Measurements from ENCODE around the gene SYNM.
"Not testable (repeated sequence)": the region's sequence is repeated elsewhere in the genome, so short reads cannot be mapped to it uniquely, and the experiment has no call there.

SYNM gene

DNA sequence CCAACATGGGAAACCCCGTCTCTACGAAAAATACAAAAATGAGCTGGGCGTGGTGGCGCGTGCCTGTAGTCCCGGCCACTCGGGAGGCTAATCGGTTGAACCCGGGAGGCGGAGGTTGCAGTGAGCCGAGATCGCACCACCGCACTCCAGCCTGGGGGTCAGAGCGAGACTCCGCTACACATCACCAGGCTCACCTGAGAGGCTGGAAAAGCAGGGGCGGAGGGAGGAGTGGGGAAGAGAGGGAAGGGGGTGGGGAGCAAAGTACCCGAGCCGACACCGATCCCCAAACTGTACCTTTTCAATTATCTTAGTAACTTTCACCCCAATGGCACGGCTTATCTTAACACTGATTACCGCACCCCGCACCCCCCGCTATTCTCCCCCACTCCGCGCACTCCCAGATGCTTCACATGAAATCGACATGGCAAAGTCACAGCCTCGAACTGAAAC, 46.4 kb upstream of the SYNM start:
- no peaks in the 10 kb centered on the region for H3K4me1 ChIP-seq (ENCODE audit: low read length)
- no peaks in the 10 kb centered on the region for H3K36me3 ChIP-seq (replicated peaks; ENCODE audit: low read depth, low read length)
- peaks cover 17% of the 10 kb centered on the region for H3K27me3 ChIP-seq (ENCODE audit: low read depth, low read length)
- H3K4me2 ChIP-seq (ENCODE audit: low read length) = no peak overlapping the region
- no peak overlapping the region for H3K27ac ChIP-seq (ENCODE audit: low read length)
- H3K9me3 ChIP-seq (ENCODE audit: insufficient read depth, low read length) = no peaks in the 10 kb centered on the region
- no peak overlapping the region for H2AFZ ChIP-seq (ENCODE audit: low read depth, low read length)
- H4K20me1 ChIP-seq (ENCODE audit: insufficient read depth, low read length) = no peaks in the 10 kb centered on the region
- no peak overlapping the region for H3K4me3 ChIP-seq (ENCODE audit: low read length)
- no peak for TF ChIP-seq EZH2phosphoT487 (IDR thresholded peaks at IDR 0.05; ENCODE audit: low read depth)
- TF ChIP-seq CTCF (IDR thresholded peaks at IDR 0.05; ENCODE audit: low read depth, low read length) = no peak
- H3K9ac ChIP-seq (ENCODE audit: low read length) = no peak overlapping the region
- no peaks in the 10 kb centered on the region for H3K79me2 ChIP-seq (ENCODE audit: low read length)

DNA sequence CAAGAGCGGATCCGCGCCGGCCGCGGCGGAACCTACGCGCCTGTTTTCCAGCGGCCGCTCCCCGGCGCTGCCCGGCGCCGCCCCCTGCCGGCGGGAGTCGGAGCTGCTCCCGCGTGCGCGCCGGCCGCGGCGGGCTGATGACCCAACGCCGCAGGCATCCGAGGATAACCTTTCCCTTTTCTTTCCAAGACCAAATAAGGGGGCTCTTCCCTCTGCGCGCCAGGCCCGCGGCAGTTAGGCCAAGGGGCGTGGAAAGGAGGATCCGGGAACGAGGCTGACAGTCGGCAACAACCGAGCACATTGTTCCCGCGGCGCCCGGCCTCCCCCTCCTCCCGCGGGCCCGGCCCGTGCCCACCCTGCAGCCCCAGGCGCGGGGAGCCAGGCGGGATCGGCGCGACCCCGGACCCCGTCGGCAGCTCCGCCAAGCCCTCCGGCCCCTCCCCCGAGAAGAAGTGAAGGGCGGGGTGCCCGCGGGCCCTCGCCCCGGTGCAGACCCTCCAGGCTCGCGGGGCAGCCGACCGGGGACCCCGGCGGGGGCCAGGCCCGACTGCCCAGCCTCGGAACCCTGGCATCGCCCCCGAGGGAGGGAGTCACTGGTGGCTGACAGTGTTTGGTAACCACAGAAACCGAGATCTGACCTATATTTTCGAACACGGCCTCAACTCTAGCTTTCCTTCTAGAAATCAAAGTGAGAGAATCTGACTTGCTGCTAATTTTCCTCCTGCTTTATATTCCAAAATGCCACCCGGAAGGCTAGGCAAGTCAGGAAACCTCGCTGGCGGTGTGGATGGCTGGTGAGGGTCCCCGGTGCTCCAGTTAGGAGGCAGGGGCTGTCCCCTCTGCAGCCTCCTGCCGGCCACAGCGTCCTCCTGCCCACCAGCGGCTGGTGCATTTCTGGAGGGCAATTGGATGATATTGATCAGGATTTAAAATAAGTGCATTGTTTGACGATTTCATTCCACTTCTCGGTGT, 45.6 kb upstream of the SYNM start:
- Histone ChIP-seq H3K4me3 (ENCODE audit: low read length) (no peak overlapping the region), H3K4me2 (ENCODE audit: low read length) (no peak overlapping the region), H2AFZ (ENCODE audit: low read depth, low read length) (no peak overlapping the region), H3K36me3 (replicated peaks; ENCODE audit: low read depth, low read length) (no peaks in the 10 kb centered on the region), H3K9ac (ENCODE audit: low read length) (no peak overlapping the region), H4K20me1 (ENCODE audit: insufficient read depth, low read length) (no peaks in the 10 kb centered on the region), H3K9me3 (ENCODE audit: insufficient read depth, low read length) (no peaks in the 10 kb centered on the region), H3K27ac (ENCODE audit: low read length) (no peak overlapping the region), H3K27me3 (ENCODE audit: low read depth, low read length) (peaks cover 22% of the 10 kb centered on the region), H3K4me1 (ENCODE audit: low read length) (no peaks in the 10 kb centered on the region), H3K79me2 (ENCODE audit: low read length) (no peaks in the 10 kb centered on the region)
- TF ChIP-seq EZH2phosphoT487 (IDR thresholded peaks at IDR 0.05; ENCODE audit: low read depth) = no peak

GRCh38 chr15:99060186-99060585, 44.7 kb upstream of the SYNM start:
- H3K4me3 ChIP-seq (ENCODE audit: low read length); H4K20me1 ChIP-seq (ENCODE audit: insufficient read depth, low read length); H3K9ac ChIP-seq (ENCODE audit: low read length); H3K9me3 ChIP-seq (ENCODE audit: insufficient read depth, low read length); H3K79me2 ChIP-seq (ENCODE audit: low read length); H2AFZ ChIP-seq (ENCODE audit: low read depth, low read length); H3K4me2 ChIP-seq (ENCODE audit: low read length); H3K36me3 ChIP-seq (replicated peaks; ENCODE audit: low read depth, low read length); H3K4me1 ChIP-seq (ENCODE audit: low read length); H3K27ac ChIP-seq (ENCODE audit: low read length): not testable (repeated sequence)
- peaks cover 30% of the 10 kb centered on the region for H3K27me3 ChIP-seq (ENCODE audit: low read depth, low read length)

DNA sequence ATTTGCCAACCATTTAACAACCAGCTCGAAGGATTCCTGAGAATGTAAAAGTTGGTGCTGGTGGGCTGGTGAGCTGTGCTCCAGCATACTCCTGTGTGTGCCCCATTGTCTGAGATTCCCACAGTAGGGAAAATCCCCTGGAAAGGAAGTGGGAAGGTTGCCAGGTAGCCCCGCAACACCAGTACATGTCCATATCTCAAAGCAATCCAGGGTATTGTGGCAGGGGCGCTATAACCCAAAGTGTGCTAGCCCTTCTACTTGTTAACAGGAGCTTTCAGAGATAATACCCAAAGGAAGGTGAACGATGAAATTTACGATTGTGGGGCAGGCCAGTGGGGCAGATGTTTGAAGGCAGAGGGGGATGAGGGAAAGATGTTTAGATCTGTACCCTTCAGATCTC, 42.7 kb upstream of the SYNM start:
- Histone ChIP-seq H3K27me3 (ENCODE audit: low read depth, low read length) (peaks cover 41% of the 10 kb centered on the region), H3K79me2 (ENCODE audit: low read length) (no peaks in the 10 kb centered on the region), H3K4me2 (ENCODE audit: low read length) (no peak overlapping the region), H4K20me1 (ENCODE audit: insufficient read depth, low read length) (no peaks in the 10 kb centered on the region), H3K36me3 (replicated peaks; ENCODE audit: low read depth, low read length) (no peaks in the 10 kb centered on the region), H3K9ac (ENCODE audit: low read length) (no peak overlapping the region), H3K4me3 (ENCODE audit: low read length) (no peak overlapping the region), H2AFZ (ENCODE audit: low read depth, low read length) (no peak overlapping the region), H3K9me3 (ENCODE audit: insufficient read depth, low read length) (no peaks in the 10 kb centered on the region), H3K27ac (ENCODE audit: low read length) (no peak overlapping the region), H3K4me1 (ENCODE audit: low read length) (no peaks in the 10 kb centered on the region)
- TF ChIP-seq EZH2phosphoT487 (IDR thresholded peaks at IDR 0.05; ENCODE audit: low read depth) (no peak), CTCF (IDR thresholded peaks at IDR 0.05; ENCODE audit: low read depth, low read length) (no peak)

DNA sequence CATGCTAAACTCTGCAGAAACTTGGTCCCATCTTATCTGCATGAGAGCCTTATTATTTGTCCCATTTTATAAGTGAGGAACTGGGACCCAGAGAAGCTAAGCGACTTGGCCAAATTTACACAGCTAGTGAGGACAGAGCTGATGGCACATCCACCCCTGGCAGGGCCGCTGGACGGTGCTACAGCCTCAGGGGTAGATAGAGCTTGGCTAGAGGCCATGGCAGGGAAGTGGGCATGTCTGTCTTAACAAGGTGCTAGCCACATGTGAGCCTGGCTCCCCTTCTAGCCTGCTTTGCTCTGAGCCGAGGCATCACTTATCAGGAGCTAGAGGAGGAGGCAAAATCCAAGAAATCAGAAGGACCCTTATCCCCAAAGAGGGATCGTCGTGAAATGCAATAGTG, 36.7 kb upstream of the SYNM start:
- TF ChIP-seq EZH2phosphoT487 (IDR thresholded peaks at IDR 0.05; ENCODE audit: low read depth) (no peak), CTCF (IDR thresholded peaks at IDR 0.05; ENCODE audit: low read depth, low read length) (no peak)
- Histone ChIP-seq H3K36me3 (replicated peaks; ENCODE audit: low read depth, low read length) (no peaks in the 10 kb centered on the region), H3K9me3 (ENCODE audit: insufficient read depth, low read length) (no peaks in the 10 kb centered on the region)

More for the DNA sequence above, 36.7 kb upstream of the SYNM start:
- H3K4me2 ChIP-seq (ENCODE audit: low read length) = no peak overlapping the region
- peaks cover 57% of the 10 kb centered on the region for H3K27me3 ChIP-seq (ENCODE audit: low read depth, low read length)
- no peaks in the 10 kb centered on the region for H3K79me2 ChIP-seq (ENCODE audit: low read length)
- no peak overlapping the region for H2AFZ ChIP-seq (ENCODE audit: low read depth, low read length)
- peaks cover 4% of the 10 kb centered on the region for H3K4me1 ChIP-seq (ENCODE audit: low read length)
- H4K20me1 ChIP-seq (ENCODE audit: insufficient read depth, low read length) = no peaks in the 10 kb centered on the region
- H3K9ac ChIP-seq (ENCODE audit: low read length) = no peak overlapping the region
- no peak overlapping the region for H3K27ac ChIP-seq (ENCODE audit: low read length)
- no peak overlapping the region for H3K4me3 ChIP-seq (ENCODE audit: low read length)
